Epidermal melanocyte (primary cell): ENCODE measurements around the gene ARFGAP3.

Experiments used
- DNase-seq: peaks from one replicate; pipeline ENCODE4 v3.0.0; 2011; ENCODE audit warnings: low spot score; ENCODE audit not compliant: insufficient read length

The ARFGAP3 gene

GRCh38 chr22:42883970-42884369 lies 26.9 kb upstream of the ARFGAP3 start:
- no peak for DNase-seq

- DNase-seq = no peak
Observed at GRCh38 chr22:42883121-42883520, 26.0 kb upstream of the ARFGAP3 start.

- DNase-seq = no peak
Observed at GRCh38 chr22:42881982-42882656, 25.0 kb upstream of the ARFGAP3 start.

- no peak for DNase-seq
Observed at GRCh38 chr22:42881298-42881697, 24.2 kb upstream of the ARFGAP3 start.

GRCh38 chr22:42880815-42881214 lies 23.7 kb upstream of the ARFGAP3 start:
- DNase-seq = no peak

- no peak for DNase-seq
Observed at GRCh38 chr22:42879371-42880021, 22.4 kb upstream of the ARFGAP3 start.

GRCh38 chr22:42878561-42879305 lies 21.7 kb upstream of the ARFGAP3 start:
- DNase-seq = no peak

- no peak for DNase-seq
Observed at GRCh38 chr22:42877597-42878340, 20.7 kb upstream of the ARFGAP3 start.

GRCh38 chr22:42877158-42877557 lies 20.1 kb upstream of the ARFGAP3 start:
- DNase-seq = no peak

- DNase-seq = no peak
Observed at GRCh38 chr22:42876041-42876440, 19.0 kb upstream of the ARFGAP3 start.

GRCh38 chr22:42874010-42874409 lies 16.9 kb upstream of the ARFGAP3 start:
- no peak for DNase-seq

- no peak for DNase-seq
Observed at GRCh38 chr22:42873356-42873755, 16.3 kb upstream of the ARFGAP3 start.

GRCh38 chr22:42872821-42873220 lies 15.7 kb upstream of the ARFGAP3 start:
- no peak for DNase-seq

GRCh38 chr22:42871146-42872050 lies 14.3 kb upstream of the ARFGAP3 start:
- no peak for DNase-seq

GRCh38 chr22:42869888-42870480 lies 12.9 kb upstream of the ARFGAP3 start:
- DNase-seq = no peak

GRCh38 chr22:42869463-42869862 lies 12.4 kb upstream of the ARFGAP3 start:
- no peak for DNase-seq

- DNase-seq = no peak
Observed at GRCh38 chr22:42868751-42869251, 11.7 kb upstream of the ARFGAP3 start.

GRCh38 chr22:42866100-42866499 lies 9.0 kb upstream of the ARFGAP3 start:
- DNase-seq = no peak

- DNase-seq = no peak
Observed at GRCh38 chr22:42865536-42865935, 8.5 kb upstream of the ARFGAP3 start.

- no peak for DNase-seq
Observed at GRCh38 chr22:42863349-42863961, 6.4 kb upstream of the ARFGAP3 start.
